ENCODE results near the gene PLEKHM1. TPM values are rescaled to one million over a fixed set of nuclear protein-coding genes. Genes with fewer than 3 reads are reported as not detected.
A peak's percentile ranks its signal among the peaks of the same experiment; 100 is the strongest.
"Not testable (repeated sequence)": the region's sequence is repeated elsewhere in the genome, so short reads cannot be mapped to it uniquely, and the experiment has no call there.

The PLEKHM1 gene
- total and polyA plus RNA-seq, 5 experiments from 2014 or later, result 12.4 to 92.7 (median 14.7) TPM

- H3K4me1 Mint-ChIP-seq, result peaks cover 18 to 42% (median 40%) of the 10 kb centered on the region in 4 donors
- DNase-seq, H3K27me3 Mint-ChIP-seq, ATAC-seq, POLR2A ChIA-PET, H3K9me3 Mint-ChIP-seq: not testable (repeated sequence)
- H3K4me3 Mint-ChIP-seq, result peak overlapping the region in 5 of 10 donors; percentile 12 to 68 (median 33)
- peaks cover 0 to 10% (median 1%) of the 10 kb centered on the region in 3 donors for H3K36me3 Mint-ChIP-seq
- H3K27ac Mint-ChIP-seq, result peak overlapping the region in 7 of 10 donors; percentile 13 to 90 (median 37)
These were observed 2.8 kb downstream of the PLEKHM1 start for GRCh38 chr17:45487704-45488103.

GRCh38 chr17:45483591-45484216 is 6.8 kb downstream of the PLEKHM1 start:
- Mint-ChIP-seq H3K27ac (peak overlapping the region in 1 of 10 donors; percentile 62), H3K4me1 (peaks cover 13 to 29% (median 26%) of the 10 kb centered on the region in 4 donors), H3K36me3 (peaks cover 0 to 26% (median 1%) of the 10 kb centered on the region in 3 donors)
- ATAC-seq, H3K9me3 Mint-ChIP-seq, POLR2A ChIA-PET, H3K27me3 Mint-ChIP-seq, H3K4me3 Mint-ChIP-seq, DNase-seq: not testable (repeated sequence)

- Mint-ChIP-seq H3K27ac (peak overlapping the region in 2 of 10 donors; percentile 11 to 71), H3K36me3 (peaks cover 0 to 27% (median 1%) of the 10 kb centered on the region in 3 donors), H3K4me1 (peaks cover 13 to 25% (median 23%) of the 10 kb centered on the region in 4 donors)
- H3K27me3 Mint-ChIP-seq, DNase-seq, ATAC-seq, POLR2A ChIA-PET, H3K9me3 Mint-ChIP-seq, H3K4me3 Mint-ChIP-seq: not testable (repeated sequence)
These were observed 7.3 kb downstream of the PLEKHM1 start for GRCh38 chr17:45483177-45483576.

- H3K36me3 Mint-ChIP-seq, result peaks cover 0 to 26% (median 3%) of the 10 kb centered on the region in 3 donors
- H3K27ac Mint-ChIP-seq, result peak overlapping the region in 1 of 10 donors; percentile 27
- ATAC-seq, H3K9me3 Mint-ChIP-seq, H3K4me3 Mint-ChIP-seq, DNase-seq, H3K27me3 Mint-ChIP-seq, POLR2A ChIA-PET: not testable (repeated sequence)
- H3K4me1 Mint-ChIP-seq, result peaks cover 11 to 18% (median 16%) of the 10 kb centered on the region in 4 donors
These were observed 8.2 kb downstream of the PLEKHM1 start for GRCh38 chr17:45482317-45482716.

- H3K9me3 Mint-ChIP-seq, H3K4me1 Mint-ChIP-seq, H3K27ac Mint-ChIP-seq, ATAC-seq, H3K27me3 Mint-ChIP-seq, H3K4me3 Mint-ChIP-seq, POLR2A ChIA-PET, DNase-seq: not testable (repeated sequence)
- peaks cover 0 to 65% (median 8%) of the 10 kb centered on the region in 3 donors for H3K36me3 Mint-ChIP-seq
These were observed 15.1 kb downstream of the PLEKHM1 start for GRCh38 chr17:45475436-45475835.

GRCh38 chr17:45472249-45472648 is 18.3 kb downstream of the PLEKHM1 start:
- H3K27me3 Mint-ChIP-seq, H3K4me3 Mint-ChIP-seq, ATAC-seq, H3K4me1 Mint-ChIP-seq, DNase-seq, POLR2A ChIA-PET, H3K9me3 Mint-ChIP-seq: not testable (repeated sequence)
- peaks cover 0 to 64% (median 5%) of the 10 kb centered on the region in 3 donors for H3K36me3 Mint-ChIP-seq
- H3K27ac Mint-ChIP-seq, result peak overlapping the region in 2 of 10 donors; percentile 14 to 39

GRCh38 chr17:45469204-45469563 is 21.3 kb downstream of the PLEKHM1 start:
- H3K4me1 Mint-ChIP-seq, H3K4me3 Mint-ChIP-seq, H3K27ac Mint-ChIP-seq, H3K27me3 Mint-ChIP-seq, DNase-seq, ATAC-seq, POLR2A ChIA-PET, H3K9me3 Mint-ChIP-seq: not testable (repeated sequence)
- H3K36me3 Mint-ChIP-seq, result peaks cover 0 to 51% (median 4%) of the 10 kb centered on the region in 3 donors

GRCh38 chr17:45468293-45469203 is 22.0 kb downstream of the PLEKHM1 start:
- ATAC-seq, H3K27ac Mint-ChIP-seq, H3K4me3 Mint-ChIP-seq, H3K4me1 Mint-ChIP-seq, H3K9me3 Mint-ChIP-seq, DNase-seq, H3K27me3 Mint-ChIP-seq, POLR2A ChIA-PET: not testable (repeated sequence)
- peaks cover 0 to 47% (median 4%) of the 10 kb centered on the region in 3 donors for H3K36me3 Mint-ChIP-seq

GRCh38 chr17:45461524-45462327 is 28.8 kb downstream of the PLEKHM1 start:
- POLR2A ChIA-PET, H3K9me3 Mint-ChIP-seq, H3K27me3 Mint-ChIP-seq, H3K4me3 Mint-ChIP-seq: not testable (repeated sequence)
- DNase-seq (peak in 1 of 10 donors; percentile 29), ATAC-seq (peak; percentile 65 to 75)
- Mint-ChIP-seq H3K36me3 (peaks cover 0 to 44% (median 1%) of the 10 kb centered on the region in 3 donors), H3K4me1 (peaks cover 0 to 15% (median 3%) of the 10 kb centered on the region in 4 donors), H3K27ac (peak overlapping the region in 5 of 10 donors; percentile 32 to 61 (median 43))

- ATAC-seq, POLR2A ChIA-PET, H3K27me3 Mint-ChIP-seq, H3K4me3 Mint-ChIP-seq, H3K27ac Mint-ChIP-seq, DNase-seq, H3K9me3 Mint-ChIP-seq: not testable (repeated sequence)
- peaks cover 0 to 50% (median 5%) of the 10 kb centered on the region in 3 donors for H3K36me3 Mint-ChIP-seq
- peaks cover 0 to 15% (median 5%) of the 10 kb centered on the region in 4 donors for H3K4me1 Mint-ChIP-seq
These were observed 30.1 kb downstream of the PLEKHM1 start for GRCh38 chr17:45460422-45460821.

- H3K9me3 Mint-ChIP-seq, POLR2A ChIA-PET, H3K4me3 Mint-ChIP-seq, H3K27me3 Mint-ChIP-seq, DNase-seq, ATAC-seq: not testable (repeated sequence)
- peak overlapping the region in 1 of 10 donors; percentile 47 for H3K27ac Mint-ChIP-seq
- peaks cover 0 to 12% (median 5%) of the 10 kb centered on the region in 4 donors for H3K4me1 Mint-ChIP-seq
- peaks cover 0 to 49% (median 5%) of the 10 kb centered on the region in 3 donors for H3K36me3 Mint-ChIP-seq
These were observed 36.2 kb downstream of the PLEKHM1 start for GRCh38 chr17:45454341-45454740.

- POLR2A ChIA-PET, ATAC-seq, H3K9me3 Mint-ChIP-seq, DNase-seq, H3K4me3 Mint-ChIP-seq, H3K27me3 Mint-ChIP-seq, H3K27ac Mint-ChIP-seq: not testable (repeated sequence)
- peaks cover 0 to 51% (median 5%) of the 10 kb centered on the region in 3 donors for H3K36me3 Mint-ChIP-seq
- H3K4me1 Mint-ChIP-seq, result peaks cover 0 to 12% (median 5%) of the 10 kb centered on the region in 4 donors
These were observed 36.8 kb downstream of the PLEKHM1 start for GRCh38 chr17:45453731-45454130.

All from naive thymus-derived CD8-positive, alpha-beta T cell (primary cell).